Ishikawa (cell line): Measurements from ENCODE around the gene ADSS2.

ENCODE experiments used
- CEBPB ChIP-seq: IDR thresholded peaks from 2 replicates; pipeline ENCODE4 v1.6.1; 2012
- CREB1 ChIP-seq: IDR thresholded peaks from 2 replicates; pipeline ENCODE4 v1.6.1; 2012; ENCODE audit warnings: low read depth
- EGR1 ChIP-seq: IDR thresholded peaks from 2 replicates; pipeline ENCODE4 v1.6.1; 2012
- EP300 ChIP-seq: IDR thresholded peaks from 2 replicates; pipeline ENCODE4 v1.6.1; 2012; ENCODE audit warnings: borderline replicate concordance
- FOXM1 ChIP-seq: IDR thresholded peaks from 2 replicates; pipeline ENCODE4 v1.6.1; 2012; ENCODE audit warnings: low read depth, borderline replicate concordance
- NFIC ChIP-seq: IDR thresholded peaks from 2 replicates; pipeline ENCODE4 v1.6.1; 2012
- RAD21 ChIP-seq: IDR thresholded peaks from 2 replicates; pipeline ENCODE4 v1.6.1; 2012; ENCODE audit warnings: low read depth
- TAF1 ChIP-seq: IDR thresholded peaks from 2 replicates; pipeline ENCODE4 v1.6.1; 2012; ENCODE audit warnings: low read depth, mild to moderate bottlenecking
- TCF12 ChIP-seq: IDR thresholded peaks from 2 replicates; pipeline ENCODE4 v1.6.1; 2012; ENCODE audit warnings: low read depth
- TEAD4 ChIP-seq: IDR thresholded peaks from 2 replicates; pipeline ENCODE4 v1.6.1; 2012
- USF1 ChIP-seq: IDR thresholded peaks from 2 replicates; pipeline ENCODE4 v1.6.1; 2012
- YY1 ChIP-seq: IDR thresholded peaks from 2 replicates; pipeline ENCODE4 v1.6.1; 2012; ENCODE audit warnings: low read depth
- ZBTB7A ChIP-seq: IDR thresholded peaks from 2 replicates; pipeline ENCODE4 v1.6.1; 2012; ENCODE audit warnings: low read depth
- TF ChIP-seq, protein P1 (sequence below): IDR thresholded peaks from 2 replicates; pipeline ENCODE4 v1.6.1; 2012; ENCODE audit warnings: low read depth, mild to moderate bottlenecking
- TF ChIP-seq, protein P2 (sequence below): IDR thresholded peaks from 2 replicates; pipeline ENCODE4 v1.6.1; 2012

ADSS2 gene

DNA sequence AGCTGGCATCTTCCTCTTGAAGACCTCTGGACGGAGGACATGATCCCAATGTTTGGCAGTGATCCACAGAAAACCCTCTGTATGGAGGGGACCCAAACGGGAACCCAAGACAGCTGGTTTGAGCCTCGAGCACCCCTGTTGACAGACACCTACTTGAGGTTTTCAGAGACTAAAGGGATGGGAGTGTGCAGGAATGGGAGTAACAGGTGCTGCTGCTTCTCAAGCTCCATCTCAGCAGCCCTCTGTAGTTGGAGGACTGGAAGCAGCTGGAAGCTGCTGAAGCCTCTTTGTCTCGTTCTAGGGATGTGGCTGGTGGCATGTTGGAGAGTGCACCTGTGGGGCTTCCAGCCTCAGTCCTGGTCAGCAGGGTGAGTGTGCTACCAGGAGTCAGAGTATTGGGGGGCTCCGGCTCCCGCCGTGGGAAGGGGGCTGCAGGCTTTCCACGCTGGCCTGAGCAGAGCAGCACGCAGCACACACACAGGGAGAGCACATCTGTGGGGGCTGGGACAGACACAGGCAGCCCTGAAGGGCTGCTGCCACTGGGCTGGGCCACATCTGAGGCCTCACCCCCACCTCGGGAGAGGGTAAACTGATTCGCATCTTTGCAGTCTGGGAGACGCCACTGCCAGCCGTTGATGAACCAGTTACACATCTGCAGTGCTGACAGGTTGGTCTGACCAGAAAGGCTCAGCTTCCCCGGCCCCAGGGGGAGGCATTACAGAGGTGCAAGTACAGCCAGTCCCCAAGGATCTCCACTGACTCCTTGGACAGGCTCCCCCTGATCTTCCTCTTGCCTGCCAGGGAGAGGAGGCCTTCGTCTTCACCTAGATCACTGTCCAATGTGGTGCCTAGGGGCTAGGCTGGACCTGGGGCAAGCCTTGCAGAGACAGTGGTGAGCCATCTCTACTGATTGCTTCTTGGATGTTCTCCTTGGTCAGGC is 56.6 kb downstream of the ADSS2 start:
- TF ChIP-seq EP300 (no peak), TEAD4 (no peak), ZBTB7A (no peak), YY1 (no peak), USF1 (no peak), NFIC (no peak), FOXM1 (no peak)
- TF ChIP-seq, protein P1, sequence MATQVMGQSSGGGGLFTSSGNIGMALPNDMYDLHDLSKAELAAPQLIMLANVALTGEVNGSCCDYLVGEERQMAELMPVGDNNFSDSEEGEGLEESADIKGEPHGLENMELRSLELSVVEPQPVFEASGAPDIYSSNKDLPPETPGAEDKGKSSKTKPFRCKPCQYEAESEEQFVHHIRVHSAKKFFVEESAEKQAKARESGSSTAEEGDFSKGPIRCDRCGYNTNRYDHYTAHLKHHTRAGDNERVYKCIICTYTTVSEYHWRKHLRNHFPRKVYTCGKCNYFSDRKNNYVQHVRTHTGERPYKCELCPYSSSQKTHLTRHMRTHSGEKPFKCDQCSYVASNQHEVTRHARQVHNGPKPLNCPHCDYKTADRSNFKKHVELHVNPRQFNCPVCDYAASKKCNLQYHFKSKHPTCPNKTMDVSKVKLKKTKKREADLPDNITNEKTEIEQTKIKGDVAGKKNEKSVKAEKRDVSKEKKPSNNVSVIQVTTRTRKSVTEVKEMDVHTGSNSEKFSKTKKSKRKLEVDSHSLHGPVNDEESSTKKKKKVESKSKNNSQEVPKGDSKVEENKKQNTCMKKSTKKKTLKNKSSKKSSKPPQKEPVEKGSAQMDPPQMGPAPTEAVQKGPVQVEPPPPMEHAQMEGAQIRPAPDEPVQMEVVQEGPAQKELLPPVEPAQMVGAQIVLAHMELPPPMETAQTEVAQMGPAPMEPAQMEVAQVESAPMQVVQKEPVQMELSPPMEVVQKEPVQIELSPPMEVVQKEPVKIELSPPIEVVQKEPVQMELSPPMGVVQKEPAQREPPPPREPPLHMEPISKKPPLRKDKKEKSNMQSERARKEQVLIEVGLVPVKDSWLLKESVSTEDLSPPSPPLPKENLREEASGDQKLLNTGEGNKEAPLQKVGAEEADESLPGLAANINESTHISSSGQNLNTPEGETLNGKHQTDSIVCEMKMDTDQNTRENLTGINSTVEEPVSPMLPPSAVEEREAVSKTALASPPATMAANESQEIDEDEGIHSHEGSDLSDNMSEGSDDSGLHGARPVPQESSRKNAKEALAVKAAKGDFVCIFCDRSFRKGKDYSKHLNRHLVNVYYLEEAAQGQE, result no peak

DNA sequence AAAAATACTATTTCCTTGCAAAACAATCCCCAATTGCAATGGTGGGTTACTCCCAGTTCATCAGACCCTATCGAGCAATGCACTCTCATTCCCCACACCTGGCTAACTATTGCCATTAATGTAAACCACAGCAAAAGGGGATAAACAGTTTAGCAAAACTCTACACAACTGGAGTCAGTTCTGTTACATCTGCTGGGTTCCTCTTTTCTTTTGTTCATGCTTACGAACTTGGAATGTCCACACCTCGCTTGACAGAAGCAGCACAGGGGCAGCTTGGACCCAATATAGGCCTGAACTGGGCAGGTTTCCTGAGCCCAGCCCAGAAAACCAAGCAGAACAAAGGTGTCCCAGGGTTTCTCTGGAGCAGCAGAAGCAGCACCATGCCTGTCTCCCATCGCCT is 57.4 kb downstream of the ADSS2 start:
- TF ChIP-seq, protein P1, result no peak
- TF ChIP-seq, protein P2, sequence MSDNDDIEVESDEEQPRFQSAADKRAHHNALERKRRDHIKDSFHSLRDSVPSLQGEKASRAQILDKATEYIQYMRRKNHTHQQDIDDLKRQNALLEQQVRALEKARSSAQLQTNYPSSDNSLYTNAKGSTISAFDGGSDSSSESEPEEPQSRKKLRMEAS, result no peak
- no peak for TF ChIP-seq USF1
- no peak for TF ChIP-seq EGR1
- no peak for TF ChIP-seq EP300
- TF ChIP-seq CEBPB, result no peak
- TF ChIP-seq NFIC, result no peak
- no peak for TF ChIP-seq TCF12
- TF ChIP-seq YY1, result no peak
- no peak for TF ChIP-seq RAD21

DNA sequence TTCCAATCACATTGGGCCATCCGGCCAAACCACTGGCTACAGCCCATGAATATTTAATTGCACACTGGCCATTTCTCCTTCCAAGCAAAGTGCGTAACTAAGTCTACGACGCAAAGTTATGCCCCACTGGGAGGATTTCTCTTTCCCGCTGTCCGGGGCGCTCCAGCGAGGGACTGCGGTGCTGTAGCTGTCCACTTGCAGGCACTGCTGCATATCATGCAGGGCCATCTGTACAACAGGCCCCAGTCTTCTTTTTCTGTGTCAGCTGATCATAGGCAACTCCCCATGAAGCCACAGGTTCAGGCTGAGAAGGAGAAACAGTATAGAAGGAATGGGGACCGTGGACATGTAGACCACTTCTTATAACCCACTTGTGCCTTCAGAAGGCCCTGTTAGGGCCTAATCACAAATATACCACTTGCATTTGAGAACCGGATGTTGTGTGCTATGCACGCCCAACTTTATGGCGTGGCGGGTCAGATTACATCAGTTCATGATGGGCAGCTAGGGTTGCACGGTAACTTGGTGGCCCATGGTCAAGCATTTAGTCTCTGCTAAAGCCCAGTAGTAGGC is 58.0 kb downstream of the ADSS2 start:
- TF ChIP-seq TEAD4 (no peak), CREB1 (no peak), TAF1 (no peak), CEBPB (no peak), ZBTB7A (no peak), TCF12 (no peak), USF1 (no peak), EP300 (no peak), RAD21 (no peak), NFIC (no peak), FOXM1 (no peak), YY1 (no peak), EGR1 (no peak)
- TF ChIP-seq, protein P2, result no peak
- TF ChIP-seq, protein P1, result no peak

DNA sequence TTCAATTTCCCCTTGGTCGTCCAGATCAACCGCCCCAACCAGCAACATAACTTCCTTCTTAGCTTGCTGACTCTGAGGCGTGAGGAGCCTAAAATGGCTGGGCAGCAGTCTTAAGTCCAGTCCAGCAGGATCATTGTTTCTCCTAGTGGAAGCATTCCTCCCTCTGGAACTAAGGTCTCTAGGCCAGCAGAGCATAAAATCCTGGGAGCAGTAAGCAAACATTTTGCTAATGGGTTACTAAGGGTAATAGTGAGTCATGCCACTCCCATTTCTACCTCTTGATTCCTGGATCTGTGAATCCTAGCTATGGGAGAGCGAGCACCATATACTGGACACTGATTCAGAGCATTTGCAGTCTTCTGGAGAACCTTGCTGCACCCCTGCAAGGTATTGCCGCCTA is 59.9 kb downstream of the ADSS2 start:
- TF ChIP-seq, protein P1, result no peak
- TF ChIP-seq USF1 (no peak), NFIC (no peak), CREB1 (no peak), EP300 (no peak), TCF12 (no peak), ZBTB7A (no peak), CEBPB (no peak)
- TF ChIP-seq, protein P2, result no peak
